ENCODE measurements around the gene ZNF736. TPM values are rescaled to one million over a fixed set of nuclear protein-coding genes. Genes with fewer than 3 reads are reported as not detected.

Gene ZNF736
- total and polyA plus RNA-seq, 4 donors = 1.3 to 21.4 (median 10.6) TPM

- no peak for ATAC-seq (ENCODE audit: low FRiP score)
- H3K27me3 ChIP-seq (ENCODE audit: control insufficient read depth in 1 of 2, insufficient read depth in 2 of 2, low read length in 1 of 2) = no peaks in the 10 kb centered on the region
- DNase-seq = no peak
- no peak overlapping the region for H3K4me3 ChIP-seq (ENCODE audit: low read length in 2 of 2)
- peaks cover 3% of the 10 kb centered on the region for H3K9me3 ChIP-seq (ENCODE audit: control insufficient read depth, low read length)
- no peaks in the 10 kb centered on the region for H3K36me3 ChIP-seq (ENCODE audit: control insufficient read depth in 1 of 2, insufficient read depth in 2 of 2, low read length in 1 of 2)
- H3K27ac ChIP-seq (ENCODE audit: low read depth in 1 of 2, low read length in 2 of 2) = no peak overlapping the region
- intact Hi-C loops (cut with DNase I) = no loop called here
- no peaks in the 10 kb centered on the region for H3K4me1 ChIP-seq (ENCODE audit: control insufficient read depth in 1 of 2, insufficient read depth in 2 of 2, low read length in 2 of 2)
- 85 to 97% methylated on average over 2 of the region's 2 CpGs for WGBS, 2 donors
Observed at GRCh38 chr7:64371116-64371515, 57.4 kb downstream of the ZNF736 start.

- Histone ChIP-seq H3K27ac (ENCODE audit: low read depth in 1 of 2, low read length in 2 of 2) (no peak overlapping the region), H3K27me3 (ENCODE audit: control insufficient read depth in 1 of 2, insufficient read depth in 2 of 2, low read length in 1 of 2) (no peaks in the 10 kb centered on the region), H3K36me3 (ENCODE audit: control insufficient read depth in 1 of 2, insufficient read depth in 2 of 2, low read length in 1 of 2) (no peaks in the 10 kb centered on the region), H3K4me1 (ENCODE audit: control insufficient read depth in 1 of 2, insufficient read depth in 2 of 2, low read length in 2 of 2) (no peaks in the 10 kb centered on the region), H3K9me3 (ENCODE audit: control insufficient read depth, low read length) (peaks cover 3% of the 10 kb centered on the region), H3K4me3 (ENCODE audit: low read length in 2 of 2) (no peak overlapping the region)
- ATAC-seq (ENCODE audit: low FRiP score) = no peak
- intact Hi-C loops (cut with DNase I) = no loop called here
- WGBS, 2 donors = 75 to 82% methylated on average over 2 of the region's 2 CpGs
- no peak for DNase-seq
Observed at GRCh38 chr7:64373017-64373416, 59.3 kb downstream of the ZNF736 start.

GRCh38 chr7:64400401-64400800 lies 86.6 kb downstream of the ZNF736 start:
- H3K27ac ChIP-seq (ENCODE audit: low read depth in 1 of 2, low read length in 2 of 2) = no peak overlapping the region
- intact Hi-C loops (cut with DNase I) = no loop called here
- no peak for ATAC-seq (ENCODE audit: low FRiP score)

More at GRCh38 chr7:64400401-64400800, 86.6 kb downstream of the ZNF736 start:
- DNase-seq = no peak
- H3K27me3 ChIP-seq (ENCODE audit: control insufficient read depth in 1 of 2, insufficient read depth in 2 of 2, low read length in 1 of 2) = peaks cover 0 to 1% of the 10 kb centered on the region in 2 donors
- H3K9me3 ChIP-seq (ENCODE audit: control insufficient read depth, low read length) = no peaks in the 10 kb centered on the region
- no peak overlapping the region for H3K4me3 ChIP-seq (ENCODE audit: low read length in 2 of 2)
- no peaks in the 10 kb centered on the region for H3K4me1 ChIP-seq (ENCODE audit: control insufficient read depth in 1 of 2, insufficient read depth in 2 of 2, low read length in 2 of 2)
- no peaks in the 10 kb centered on the region for H3K36me3 ChIP-seq (ENCODE audit: control insufficient read depth in 1 of 2, insufficient read depth in 2 of 2, low read length in 1 of 2)

Other genes starting within 250 kb of the ZNF736 start
- not detected for gene ZNF735, start 106.8 kb upstream of the ZNF736 start, total RNA-seq
- gene ZNF735, start 106.8 kb upstream of the ZNF736 start, polyA plus RNA-seq = not detected
- not detected for gene ZNF679, start 85.5 kb upstream of the ZNF736 start, total RNA-seq
- gene ZNF679, start 85.5 kb upstream of the ZNF736 start, polyA plus RNA-seq = not detected
- gene ZNF680, start 249.1 kb downstream of the ZNF736 start, total RNA-seq = 10 to 100 TPM; 23.5 to 35.9 TPM
- gene ZNF680, start 249.1 kb downstream of the ZNF736 start, polyA plus RNA-seq = 1 to 10 TPM; 2.8 to 7.7 TPM

All from aorta (tissue), 5 donors.